SK-N-MC (cell line): ENCODE measurements around the gene BRIP1.

Experiments used
- EZH2 ChIP-seq: fragments of 200-600 bp; sonication (generic); IDR thresholded peaks from one replicate; pipeline ENCODE4 v1.6.1; 2017; ENCODE audit warnings: antibody characterized with exemption
- FOXP2 ChIP-seq: optimal IDR thresholded peaks from 2 replicates; pipeline ENCODE3; 2011; ENCODE audit warnings: mild to moderate bottlenecking, moderate library complexity; ENCODE audit not compliant: insufficient read depth; ENCODE audit errors: extremely low read length, control extremely low read depth
- POLR2AphosphoS5 ChIP-seq: IDR thresholded peaks from 2 replicates; pipeline ENCODE4 v1.6.1; 2012; ENCODE audit warnings: mild to moderate bottlenecking, low read depth, low read length, borderline replicate concordance

DNA sequence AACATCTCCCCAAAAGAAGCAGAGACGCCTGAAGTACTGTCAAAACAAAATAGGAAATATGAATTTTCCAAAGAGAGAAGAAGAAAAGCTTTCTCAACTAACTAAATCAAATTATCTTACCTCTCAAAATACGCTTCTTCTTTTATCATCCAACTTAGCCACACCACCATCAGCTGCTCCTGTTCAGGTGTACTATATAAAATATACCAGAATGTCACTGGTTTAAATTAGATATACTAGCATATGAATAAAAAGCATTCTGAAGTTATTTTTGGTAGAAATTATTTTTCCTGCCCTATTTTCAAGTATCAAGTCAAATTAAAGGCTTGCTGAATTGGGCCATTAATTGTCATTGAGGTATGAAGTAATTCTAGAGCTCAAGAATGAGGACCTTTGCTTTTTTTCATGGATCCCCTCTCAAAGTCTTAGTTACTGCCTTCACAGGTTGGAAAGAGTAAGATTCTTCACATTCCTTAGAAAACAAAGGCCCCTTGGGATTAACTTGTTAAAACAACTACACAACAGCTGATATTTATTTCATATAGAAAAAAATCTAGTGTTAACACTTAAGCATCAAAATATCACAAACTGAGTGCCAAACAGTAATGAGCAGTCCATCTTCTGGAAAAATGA, 34.3 kb upstream of the BRIP1 start:
- TF ChIP-seq EZH2 (no peak), POLR2AphosphoS5 (no peak), FOXP2 (no peak)
